HG03159 (cell line): Measurements from ENCODE around the gene SRR.
"Not testable (repeated sequence)": the region's sequence is repeated elsewhere in the genome, so short reads cannot be mapped to it uniquely, and the experiment has no call there.

ENCODE experiments used
- ATAC-seq: cut with Tn5 transposase; IDR thresholded peaks from one replicate; pipeline ENCODE4 v1.9.1; 2021; ENCODE audit warnings: mild to moderate bottlenecking, moderate library complexity; ENCODE audit not compliant: unreplicated experiment

Gene SRR

GRCh38 chr17:2289878-2290478 lies 13.8 kb upstream of the SRR start:
- no peak for ATAC-seq

DNA sequence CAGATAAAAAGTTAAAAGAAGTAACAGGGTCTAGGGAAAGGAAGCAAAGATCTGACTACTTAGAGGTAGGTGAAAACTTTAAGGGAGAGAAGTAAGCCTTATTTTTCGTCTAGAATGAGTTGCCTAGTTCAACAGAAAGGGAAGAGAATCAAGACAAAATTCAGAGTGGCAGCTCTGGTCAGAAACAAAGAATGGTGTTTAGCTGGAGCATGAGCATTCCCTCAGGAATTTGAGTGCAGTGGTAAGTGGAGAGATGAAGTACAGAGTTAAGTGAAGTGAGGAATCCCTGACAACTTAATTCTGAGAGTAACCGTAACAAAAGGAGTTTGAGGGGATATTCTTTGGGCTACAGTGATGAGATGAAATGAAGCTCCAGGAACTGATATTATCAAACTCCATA lies 11.7 kb upstream of the SRR start:
- no peak for ATAC-seq

GRCh38 chr17:2295575-2295974 lies 8.2 kb upstream of the SRR start:
- ATAC-seq: no peak

- ATAC-seq: no peak
These were observed 6.7 kb upstream of the SRR start for GRCh38 chr17:2297023-2297422.

DNA sequence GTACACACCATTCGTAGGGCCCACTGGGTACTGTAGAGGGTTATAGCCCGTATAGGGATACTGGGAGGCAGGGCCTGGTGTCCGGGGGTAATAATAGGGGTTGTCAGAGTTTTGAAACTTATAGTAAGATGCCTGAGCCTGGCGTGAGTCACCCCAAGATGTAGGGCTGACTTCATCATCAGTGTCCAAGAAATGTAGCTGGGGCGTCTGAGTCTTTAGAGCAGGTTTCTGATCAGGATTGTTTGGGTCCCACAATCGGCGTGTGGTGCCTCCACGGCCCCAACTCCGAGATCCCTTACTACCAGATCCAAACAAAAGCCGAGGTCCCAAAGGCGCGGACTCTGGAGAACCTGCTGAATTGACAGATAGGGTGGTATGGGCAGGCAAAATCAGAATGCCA lies 4.6 kb upstream of the SRR start:
- ATAC-seq: no peak

GRCh38 chr17:2299756-2300155 lies 4.0 kb upstream of the SRR start:
- no peak for ATAC-seq

DNA sequence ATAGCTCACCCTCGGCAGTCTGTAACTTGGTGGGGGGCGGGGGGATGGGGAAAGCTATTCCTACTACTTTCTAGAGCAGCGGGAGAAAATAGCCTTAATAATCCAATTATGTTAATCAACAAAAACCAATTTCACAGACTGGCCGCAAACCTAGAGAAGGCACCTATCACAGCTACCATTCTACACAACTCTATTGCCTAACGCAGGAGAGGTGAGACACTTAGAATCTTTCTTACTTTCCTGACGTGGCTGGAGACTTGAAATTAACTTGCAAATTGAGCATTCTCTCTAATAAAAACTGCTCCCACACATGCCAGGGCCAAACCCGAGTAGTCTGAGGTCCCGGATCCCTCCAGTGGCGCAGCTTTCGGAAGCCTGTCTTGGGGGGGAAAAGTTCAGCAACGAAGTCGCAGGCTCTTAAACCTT lies 959 bp upstream of the SRR start:
- ATAC-seq: no peak

DNA sequence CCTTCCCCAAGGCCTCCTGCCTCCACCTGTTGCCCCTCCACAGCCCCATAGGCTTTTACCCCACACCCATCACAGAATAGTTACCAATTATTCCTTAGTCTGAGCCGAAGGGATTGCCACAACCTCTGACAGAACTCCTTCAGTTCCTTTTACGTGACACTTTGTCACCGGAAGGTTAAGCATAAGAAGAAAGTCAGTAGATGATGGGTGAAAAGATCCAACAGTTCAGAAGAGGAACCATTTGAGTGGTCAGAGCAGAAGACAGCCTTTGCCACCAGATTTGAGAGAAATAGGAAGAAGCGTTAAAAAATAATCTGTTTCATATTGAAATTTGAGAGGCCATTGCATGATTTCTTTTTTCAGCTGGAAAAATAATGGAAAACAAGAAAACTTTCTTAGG lies 1.2 kb downstream of the SRR start:
- ATAC-seq: no peak

DNA sequence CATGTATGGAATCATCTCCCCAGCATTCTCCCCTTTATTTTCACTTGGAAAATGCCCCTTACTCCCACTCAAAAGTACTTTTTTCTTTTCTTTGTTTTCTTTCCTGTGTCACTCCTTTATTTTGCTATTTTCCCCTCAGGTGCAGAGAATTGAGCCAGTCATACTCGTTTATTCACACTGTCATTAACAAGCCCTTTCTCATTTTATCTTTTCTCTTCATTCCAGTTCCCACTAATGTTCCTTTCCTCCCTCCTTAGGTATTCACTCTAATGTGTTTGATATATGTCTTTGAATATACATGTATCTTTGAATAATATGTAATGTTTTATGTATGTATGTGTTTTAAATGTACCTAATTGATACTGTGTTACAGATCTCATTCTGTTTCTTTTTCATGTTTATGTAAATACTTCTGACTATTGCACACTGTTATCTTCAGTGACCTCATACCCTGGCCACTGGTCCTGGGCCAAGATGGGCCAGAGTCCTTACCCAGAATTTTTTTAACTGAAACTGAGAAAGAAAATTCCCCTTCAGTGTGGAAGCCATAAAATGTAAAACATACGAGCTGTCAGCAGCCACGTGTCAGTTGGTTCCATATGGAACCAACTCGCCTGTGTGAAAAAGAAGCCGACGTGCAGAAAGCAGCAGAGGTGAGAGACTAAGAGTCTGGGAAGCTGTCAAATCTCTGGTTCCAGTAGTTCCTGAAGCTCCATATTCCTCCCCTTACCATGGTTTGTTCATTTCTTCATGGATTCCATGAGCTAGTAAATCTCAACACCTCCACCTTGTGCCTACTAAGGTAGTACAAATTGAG lies 5.8 kb downstream of the SRR start:
- no peak for ATAC-seq

GRCh38 chr17:2312736-2313135 lies 9.0 kb downstream of the SRR start:
- ATAC-seq: no peak

GRCh38 chr17:2316916-2317205 lies 13.1 kb downstream of the SRR start:
- ATAC-seq: not testable (repeated sequence)

DNA sequence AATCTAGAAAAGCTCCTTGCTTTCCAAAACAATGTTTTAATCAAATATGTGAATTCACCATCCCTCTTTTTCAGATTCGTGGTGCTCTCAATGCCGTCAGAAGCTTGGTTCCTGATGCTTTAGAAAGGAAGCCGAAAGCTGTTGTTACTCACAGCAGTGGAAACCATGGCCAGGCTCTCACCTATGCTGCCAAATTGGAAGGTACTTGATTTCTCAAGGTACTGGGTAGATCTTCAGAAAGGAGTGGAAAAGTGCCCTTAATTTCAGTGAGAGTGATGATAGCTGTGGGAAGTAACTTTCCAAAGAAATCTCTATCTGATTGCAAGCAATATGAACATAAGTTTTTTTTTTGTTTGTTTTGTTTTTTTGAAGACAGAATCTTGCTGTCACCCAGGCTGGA lies 14.0 kb downstream of the SRR start:
- no peak for ATAC-seq

GRCh38 chr17:2319051-2319450 lies 15.3 kb downstream of the SRR start:
- ATAC-seq: no peak

DNA sequence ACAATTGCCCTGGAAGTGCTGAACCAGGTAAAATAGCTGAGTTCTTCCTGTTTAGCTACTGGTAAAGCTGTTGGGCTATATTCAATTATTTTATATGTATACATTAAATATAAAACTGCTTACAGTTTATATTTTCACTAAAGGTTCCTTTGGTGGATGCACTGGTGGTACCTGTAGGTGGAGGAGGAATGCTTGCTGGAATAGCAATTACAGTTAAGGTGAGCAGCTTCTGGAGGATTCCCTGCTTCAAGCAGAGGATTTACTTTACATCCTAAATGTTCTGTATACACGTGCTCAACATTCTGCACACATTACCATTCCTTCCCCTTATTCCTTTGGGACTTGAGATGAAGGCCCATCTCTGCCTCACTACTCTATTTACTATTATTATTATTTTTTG lies 17.6 kb downstream of the SRR start:
- ATAC-seq: no peak

- no peak for ATAC-seq
These were observed 20.0 kb downstream of the SRR start for GRCh38 chr17:2323629-2324314.

DNA sequence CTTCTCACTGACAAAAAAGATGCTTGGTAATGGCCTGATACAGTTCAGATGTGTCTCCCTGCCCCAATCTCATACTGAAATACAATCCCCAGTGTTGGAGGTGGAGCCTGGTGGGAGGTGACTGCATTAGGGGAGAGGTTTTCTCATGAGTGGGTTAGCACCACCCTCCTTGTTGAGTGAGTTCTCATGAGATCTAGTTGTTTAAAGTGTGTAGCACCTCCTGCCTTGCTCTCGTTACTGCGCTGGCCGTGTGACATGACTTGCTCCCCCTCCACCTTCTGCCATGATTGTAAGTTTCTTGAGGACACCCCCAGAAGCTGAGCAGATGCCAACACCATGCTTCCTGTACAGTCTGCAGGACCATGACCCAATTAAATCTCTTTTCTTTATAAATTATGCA lies 27.6 kb downstream of the SRR start:
- ATAC-seq: no peak

- ATAC-seq: no peak
These were observed 32.0 kb downstream of the SRR start for GRCh38 chr17:2335726-2336214.

- peak; percentile 85 for ATAC-seq
These were observed 32.6 kb downstream of the SRR start, which contains the start of gene TSR1 for GRCh38 chr17:2336215-2336851. Gene TSR1 (minus strand): TSS chr17:2336457. CDS start chr17:2336427, 30 bp downstream.

GRCh38 chr17:2336852-2337543 lies 33.2 kb downstream of the SRR start, which contains the start of gene SGSM2:
Gene SGSM2 (plus strand): TSS chr17:2337501. CDS start chr17:2337689, 188 bp downstream.
- ATAC-seq: peak; percentile 34

DNA sequence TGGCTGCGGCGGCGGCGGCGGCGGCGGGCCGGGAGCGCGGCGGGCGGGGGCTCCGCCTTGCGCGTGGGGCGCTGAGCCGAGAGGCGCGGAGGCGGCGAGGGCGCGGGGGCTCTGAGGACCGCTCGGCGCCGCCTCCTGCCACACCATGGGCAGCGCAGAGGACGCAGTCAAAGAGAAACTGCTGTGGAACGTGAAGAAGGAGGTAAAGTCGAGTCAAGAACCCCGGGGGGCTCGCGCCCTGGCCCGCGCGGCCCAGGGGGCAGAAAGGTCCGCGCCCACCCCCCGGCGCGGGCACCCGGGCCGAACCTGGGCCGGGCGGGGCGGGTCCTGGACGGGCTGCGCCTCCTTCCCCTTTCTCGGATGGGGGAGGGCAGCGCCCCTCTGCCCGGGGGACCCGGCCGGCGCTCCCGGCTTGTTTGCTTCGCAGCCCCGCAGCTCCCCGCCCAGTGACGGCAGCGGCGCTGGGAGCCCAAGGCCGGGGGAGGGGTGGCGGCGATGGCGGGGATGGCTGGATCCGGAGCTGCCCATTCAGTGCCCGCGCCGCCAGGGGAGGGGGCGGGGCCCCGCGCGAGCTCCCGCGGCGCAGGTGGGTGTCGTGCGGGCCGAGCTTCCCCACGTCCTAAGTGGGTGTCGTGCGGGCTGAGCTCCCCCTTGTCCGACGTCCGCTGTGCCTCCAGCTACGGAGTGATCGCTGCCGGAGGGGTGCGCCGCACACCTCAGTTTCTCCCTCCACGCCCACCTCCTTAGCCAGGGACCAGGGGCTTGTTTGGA lies 34.0 kb downstream of the SRR start:
- peak; percentile 14 for ATAC-seq
